SK-N-SH (cell line): ENCODE data around the gene PIF1.
"Not testable (repeated sequence)": the region's sequence is repeated elsewhere in the genome, so short reads cannot be mapped to it uniquely, and the experiment has no call there.

Experiments
- EP300 ChIP-seq, 2 experiments: IDR thresholded peaks; 2 replicates each; pipeline versions ENCODE4 v1.4.0 to v1.6.1; 2012; ENCODE audit warnings: borderline replicate concordance in 1 of 2, low read depth in 1 of 2, low read length in 1 of 2
- RAD21 ChIP-seq: IDR thresholded peaks from 2 replicates; pipeline ENCODE4 v1.6.1; 2012; ENCODE audit warnings: mild to moderate bottlenecking, low read length
- REST ChIP-seq: IDR thresholded peaks from 2 replicates; pipeline ENCODE4 v1.6.1; 2012; ENCODE audit warnings: mild to moderate bottlenecking, low read depth, low read length, moderate library complexity
- RXRA ChIP-seq: IDR thresholded peaks from 2 replicates; pipeline ENCODE4 v1.4.0; 2012; ENCODE audit warnings: low read depth, mild to moderate bottlenecking, borderline replicate concordance
- SMC3 ChIP-seq: IDR thresholded peaks from 2 replicates; pipeline ENCODE4 v1.6.1; 2012; ENCODE audit warnings: low read depth, low read length, improper control_type of control experiment
- USF1 ChIP-seq: IDR thresholded peaks from 2 replicates; pipeline ENCODE4 v1.4.0; 2012; ENCODE audit warnings: low read depth, borderline replicate concordance
- YY1 ChIP-seq: IDR thresholded peaks from 2 replicates; pipeline ENCODE4 v1.4.0; 2012; ENCODE audit warnings: low read depth, mild to moderate bottlenecking
- TF ChIP-seq, protein P1 (sequence below): IDR thresholded peaks from 2 replicates; pipeline ENCODE4 v1.4.0; 2012; ENCODE audit warnings: low read depth
- TF ChIP-seq, protein P2 (sequence below): fragments of 200-600 bp; sonication (generic); IDR thresholded peaks from 2 replicates; pipeline ENCODE4 v1.6.1; 2017; ENCODE audit warnings: antibody characterized with exemption, mild to moderate bottlenecking, moderate library complexity

DNA sequence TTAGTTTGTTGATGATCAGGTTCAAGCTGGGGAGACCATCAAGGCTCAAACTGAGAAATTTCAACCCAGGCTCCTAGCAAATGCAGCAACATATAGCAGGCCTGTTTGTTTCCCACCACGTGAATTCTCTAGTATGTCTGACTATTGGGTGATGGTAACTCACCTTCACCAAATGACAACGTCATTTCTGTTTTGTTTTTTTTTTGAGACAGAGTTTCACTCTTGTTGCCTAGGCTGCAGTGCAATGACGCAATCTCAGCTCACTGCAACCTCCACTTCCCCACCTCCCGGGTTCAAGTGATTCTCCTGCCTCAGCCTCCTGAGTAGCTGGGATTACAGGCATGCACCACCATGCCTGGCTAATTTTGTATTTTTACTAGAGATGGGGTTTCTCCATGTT, 10.5 kb downstream of the PIF1 start:
- TF ChIP-seq, protein P1, sequence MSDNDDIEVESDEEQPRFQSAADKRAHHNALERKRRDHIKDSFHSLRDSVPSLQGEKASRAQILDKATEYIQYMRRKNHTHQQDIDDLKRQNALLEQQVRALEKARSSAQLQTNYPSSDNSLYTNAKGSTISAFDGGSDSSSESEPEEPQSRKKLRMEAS: not testable (repeated sequence)
- TF ChIP-seq SMC3; EP300 (IDR thresholded peaks at IDR 0.05; ENCODE audit: borderline replicate concordance in 1 of 2, low read depth in 1 of 2, low read length in 1 of 2); RXRA; REST; USF1; YY1; RAD21: not testable (repeated sequence)
- TF ChIP-seq, protein P2, sequence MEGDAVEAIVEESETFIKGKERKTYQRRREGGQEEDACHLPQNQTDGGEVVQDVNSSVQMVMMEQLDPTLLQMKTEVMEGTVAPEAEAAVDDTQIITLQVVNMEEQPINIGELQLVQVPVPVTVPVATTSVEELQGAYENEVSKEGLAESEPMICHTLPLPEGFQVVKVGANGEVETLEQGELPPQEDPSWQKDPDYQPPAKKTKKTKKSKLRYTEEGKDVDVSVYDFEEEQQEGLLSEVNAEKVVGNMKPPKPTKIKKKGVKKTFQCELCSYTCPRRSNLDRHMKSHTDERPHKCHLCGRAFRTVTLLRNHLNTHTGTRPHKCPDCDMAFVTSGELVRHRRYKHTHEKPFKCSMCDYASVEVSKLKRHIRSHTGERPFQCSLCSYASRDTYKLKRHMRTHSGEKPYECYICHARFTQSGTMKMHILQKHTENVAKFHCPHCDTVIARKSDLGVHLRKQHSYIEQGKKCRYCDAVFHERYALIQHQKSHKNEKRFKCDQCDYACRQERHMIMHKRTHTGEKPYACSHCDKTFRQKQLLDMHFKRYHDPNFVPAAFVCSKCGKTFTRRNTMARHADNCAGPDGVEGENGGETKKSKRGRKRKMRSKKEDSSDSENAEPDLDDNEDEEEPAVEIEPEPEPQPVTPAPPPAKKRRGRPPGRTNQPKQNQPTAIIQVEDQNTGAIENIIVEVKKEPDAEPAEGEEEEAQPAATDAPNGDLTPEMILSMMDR: not testable (repeated sequence)
